ENCODE measurements around the gene C5orf52.
"Not testable (repeated sequence)": the region's sequence is repeated elsewhere in the genome, so short reads cannot be mapped to it uniquely, and the experiment has no call there.

The C5orf52 gene

DNA sequence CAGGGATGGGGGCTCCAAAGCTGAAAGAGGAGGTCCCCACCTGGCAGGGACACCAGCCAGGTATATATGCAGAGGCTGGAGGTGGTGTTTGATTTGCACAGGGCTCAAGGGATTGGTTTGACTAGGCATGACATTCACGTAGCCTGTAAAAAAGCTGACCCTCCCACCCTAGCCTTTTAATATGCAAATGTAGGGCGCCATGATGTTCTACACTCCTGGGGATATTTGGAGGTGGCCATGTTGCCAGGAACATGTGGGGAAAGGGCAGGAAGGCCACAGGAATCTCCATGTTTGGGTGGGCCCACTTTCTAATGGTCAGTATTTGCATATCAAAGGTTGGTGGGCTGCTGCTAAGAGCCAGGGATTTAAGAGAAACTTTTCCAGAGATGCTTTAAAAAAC, 47.9 kb downstream of the C5orf52 start:
- H3K27ac ChIP-seq (ENCODE audit: low read length) = no peak overlapping the region
- no peak overlapping the region for H3K9ac ChIP-seq (ENCODE audit: low read length)
- TF ChIP-seq, protein P1, sequence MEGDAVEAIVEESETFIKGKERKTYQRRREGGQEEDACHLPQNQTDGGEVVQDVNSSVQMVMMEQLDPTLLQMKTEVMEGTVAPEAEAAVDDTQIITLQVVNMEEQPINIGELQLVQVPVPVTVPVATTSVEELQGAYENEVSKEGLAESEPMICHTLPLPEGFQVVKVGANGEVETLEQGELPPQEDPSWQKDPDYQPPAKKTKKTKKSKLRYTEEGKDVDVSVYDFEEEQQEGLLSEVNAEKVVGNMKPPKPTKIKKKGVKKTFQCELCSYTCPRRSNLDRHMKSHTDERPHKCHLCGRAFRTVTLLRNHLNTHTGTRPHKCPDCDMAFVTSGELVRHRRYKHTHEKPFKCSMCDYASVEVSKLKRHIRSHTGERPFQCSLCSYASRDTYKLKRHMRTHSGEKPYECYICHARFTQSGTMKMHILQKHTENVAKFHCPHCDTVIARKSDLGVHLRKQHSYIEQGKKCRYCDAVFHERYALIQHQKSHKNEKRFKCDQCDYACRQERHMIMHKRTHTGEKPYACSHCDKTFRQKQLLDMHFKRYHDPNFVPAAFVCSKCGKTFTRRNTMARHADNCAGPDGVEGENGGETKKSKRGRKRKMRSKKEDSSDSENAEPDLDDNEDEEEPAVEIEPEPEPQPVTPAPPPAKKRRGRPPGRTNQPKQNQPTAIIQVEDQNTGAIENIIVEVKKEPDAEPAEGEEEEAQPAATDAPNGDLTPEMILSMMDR (IDR thresholded peaks at IDR 0.05; ENCODE audit: low read depth, low read length) = no peak
- TF ChIP-seq EZH2phosphoT487 (IDR thresholded peaks at IDR 0.05; ENCODE audit: low read depth) = no peak
- H3K4me3 ChIP-seq (ENCODE audit: low read length) = no peak overlapping the region
- H3K79me2 ChIP-seq (ENCODE audit: low read length) = no peaks in the 10 kb centered on the region
- no peaks in the 10 kb centered on the region for H3K27me3 ChIP-seq (ENCODE audit: low read depth, low read length)
- no peaks in the 10 kb centered on the region for H3K9me3 ChIP-seq (ENCODE audit: insufficient read depth, low read length)
- no peaks in the 10 kb centered on the region for H4K20me1 ChIP-seq (ENCODE audit: insufficient read depth, low read length)
- H2AFZ ChIP-seq (ENCODE audit: low read depth, low read length) = no peak overlapping the region
- H3K36me3 ChIP-seq (replicated peaks; ENCODE audit: low read depth, low read length) = no peaks in the 10 kb centered on the region
- peaks cover 15% of the 10 kb centered on the region for H3K4me1 ChIP-seq (ENCODE audit: low read length)
- no peak overlapping the region for H3K4me2 ChIP-seq (ENCODE audit: low read length)

DNA sequence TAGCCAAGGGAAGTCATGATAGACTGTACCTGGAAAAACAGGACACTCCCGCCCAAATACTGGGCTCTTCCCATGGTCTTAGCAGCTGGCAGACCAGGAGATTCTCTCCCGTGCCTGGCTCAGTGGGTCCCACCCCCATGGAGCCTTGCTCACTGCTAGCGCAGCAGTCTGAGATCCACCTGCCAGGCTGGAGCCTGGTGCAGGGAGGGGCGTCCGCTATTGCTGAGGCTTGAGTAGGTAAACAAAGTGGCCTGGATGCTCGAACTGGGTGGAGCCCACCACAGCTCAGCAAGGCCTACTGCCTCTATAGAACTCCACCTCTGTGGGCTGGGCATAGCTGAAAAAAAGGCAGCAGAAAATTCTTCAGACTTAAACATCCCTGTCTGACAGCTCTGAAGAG, 49.8 kb downstream of the C5orf52 start:
- Histone ChIP-seq H4K20me1 (ENCODE audit: insufficient read depth, low read length) (no peaks in the 10 kb centered on the region), H3K79me2 (ENCODE audit: low read length) (no peaks in the 10 kb centered on the region), H3K27ac (ENCODE audit: low read length) (no peak overlapping the region), H3K9ac (ENCODE audit: low read length) (no peak overlapping the region), H3K36me3 (replicated peaks; ENCODE audit: low read depth, low read length) (no peaks in the 10 kb centered on the region), H3K4me1 (ENCODE audit: low read length) (peaks cover 6% of the 10 kb centered on the region), H3K4me2 (ENCODE audit: low read length) (no peak overlapping the region), H3K9me3 (ENCODE audit: insufficient read depth, low read length) (no peaks in the 10 kb centered on the region), H3K4me3 (ENCODE audit: low read length) (no peak overlapping the region), H3K27me3 (ENCODE audit: low read depth, low read length) (no peaks in the 10 kb centered on the region), H2AFZ (ENCODE audit: low read depth, low read length) (no peak overlapping the region)
- TF ChIP-seq, protein P1 (IDR thresholded peaks at IDR 0.05; ENCODE audit: low read depth, low read length) = no peak
- no peak for TF ChIP-seq EZH2phosphoT487 (IDR thresholded peaks at IDR 0.05; ENCODE audit: low read depth)

DNA sequence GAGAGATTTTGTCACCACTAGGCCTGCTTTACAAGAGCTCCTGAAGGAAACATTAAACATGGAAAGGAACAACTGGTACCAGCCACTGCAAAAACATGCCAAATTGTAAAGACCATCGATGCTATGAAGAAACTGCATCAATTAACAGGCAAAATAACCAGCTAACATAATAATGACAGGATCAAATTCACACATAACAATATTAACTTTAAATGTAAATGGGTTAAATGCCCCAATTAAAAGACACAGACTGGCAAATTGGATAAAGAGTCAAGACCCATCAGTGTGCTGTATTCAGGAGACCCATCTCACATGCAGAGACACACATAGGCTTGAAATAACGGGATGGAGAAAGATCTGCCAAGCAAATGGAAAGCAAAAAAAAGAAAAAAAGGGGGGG, 51.6 kb downstream of the C5orf52 start:
- not testable (repeated sequence) for H3K9me3 ChIP-seq (ENCODE audit: insufficient read depth, low read length); H4K20me1 ChIP-seq (ENCODE audit: insufficient read depth, low read length); H3K4me2 ChIP-seq (ENCODE audit: low read length); H3K4me1 ChIP-seq (ENCODE audit: low read length); H3K36me3 ChIP-seq (replicated peaks; ENCODE audit: low read depth, low read length); H3K4me3 ChIP-seq (ENCODE audit: low read length); H3K79me2 ChIP-seq (ENCODE audit: low read length); H3K27ac ChIP-seq (ENCODE audit: low read length); H3K9ac ChIP-seq (ENCODE audit: low read length); H2AFZ ChIP-seq (ENCODE audit: low read depth, low read length); H3K27me3 ChIP-seq (ENCODE audit: low read depth, low read length)

DNA sequence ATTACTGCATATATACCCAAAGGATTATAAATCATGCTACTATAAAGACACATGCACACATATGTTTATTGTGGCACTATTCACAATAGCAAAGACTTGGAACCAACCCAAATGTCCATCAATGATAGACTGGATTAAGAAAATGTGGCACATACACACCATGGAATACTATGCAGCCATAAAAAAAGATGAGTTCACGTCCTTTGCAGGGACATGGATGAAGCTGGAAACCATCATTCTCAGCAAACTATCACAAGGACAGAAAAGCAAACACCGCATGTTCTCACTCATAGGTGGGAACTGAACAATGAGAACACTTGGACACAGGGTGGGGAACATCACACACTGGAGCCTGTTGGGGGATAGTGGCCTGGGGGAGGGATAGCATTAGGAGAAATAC, 55.3 kb downstream of the C5orf52 start:
- not testable (repeated sequence) for H3K4me2 ChIP-seq (ENCODE audit: low read length); H3K9me3 ChIP-seq (ENCODE audit: insufficient read depth, low read length); H4K20me1 ChIP-seq (ENCODE audit: insufficient read depth, low read length); H3K9ac ChIP-seq (ENCODE audit: low read length); H3K27me3 ChIP-seq (ENCODE audit: low read depth, low read length); H3K36me3 ChIP-seq (replicated peaks; ENCODE audit: low read depth, low read length); H3K27ac ChIP-seq (ENCODE audit: low read length); H3K4me3 ChIP-seq (ENCODE audit: low read length); H3K79me2 ChIP-seq (ENCODE audit: low read length); H2AFZ ChIP-seq (ENCODE audit: low read depth, low read length)
- peaks cover 18% of the 10 kb centered on the region for H3K4me1 ChIP-seq (ENCODE audit: low read length)

DNA sequence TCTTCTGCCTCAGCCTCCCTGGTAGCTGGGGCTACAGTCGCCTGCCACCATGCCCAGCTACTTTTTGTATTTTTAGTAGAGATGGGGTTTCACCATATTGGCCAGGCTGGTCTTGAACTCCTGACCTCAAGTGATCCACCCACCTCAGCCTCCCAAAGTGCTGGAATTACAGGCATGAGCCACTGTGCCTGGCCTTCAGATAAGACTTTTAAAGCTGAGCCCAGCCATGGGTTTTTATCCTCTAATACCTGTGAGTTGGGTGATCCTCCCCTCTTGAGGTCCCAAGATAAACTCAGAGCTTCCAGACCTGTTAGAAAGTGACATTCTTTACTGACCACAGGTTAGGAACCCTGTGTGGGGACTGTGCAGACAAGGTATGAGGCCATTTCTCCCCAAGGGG, 56.5 kb downstream of the C5orf52 start:
- H3K27me3 ChIP-seq (ENCODE audit: low read depth, low read length); H3K79me2 ChIP-seq (ENCODE audit: low read length); H3K9ac ChIP-seq (ENCODE audit: low read length); H4K20me1 ChIP-seq (ENCODE audit: insufficient read depth, low read length); H3K27ac ChIP-seq (ENCODE audit: low read length); H2AFZ ChIP-seq (ENCODE audit: low read depth, low read length); H3K36me3 ChIP-seq (replicated peaks; ENCODE audit: low read depth, low read length); H3K4me2 ChIP-seq (ENCODE audit: low read length); H3K4me3 ChIP-seq (ENCODE audit: low read length); H3K9me3 ChIP-seq (ENCODE audit: insufficient read depth, low read length): not testable (repeated sequence)
- peaks cover 21% of the 10 kb centered on the region for H3K4me1 ChIP-seq (ENCODE audit: low read length)
